GM20000 (cell line): ENCODE data around the gene WDR27.
"Not testable (repeated sequence)": the region's sequence is repeated elsewhere in the genome, so short reads cannot be mapped to it uniquely, and the experiment has no call there.

Experiments
- DNase-seq: peaks from one replicate; pipeline ENCODE4 v3.0.0; 2012; ENCODE audit warnings: low spot score
- TF ChIP-seq, protein P1 (sequence below): IDR thresholded peaks from 2 replicates; pipeline ENCODE4 v1.5.1; 2012; ENCODE audit warnings: mild to moderate bottlenecking, control low read depth; ENCODE audit errors: extremely low read depth, missing control alignments

The WDR27 gene

DNA sequence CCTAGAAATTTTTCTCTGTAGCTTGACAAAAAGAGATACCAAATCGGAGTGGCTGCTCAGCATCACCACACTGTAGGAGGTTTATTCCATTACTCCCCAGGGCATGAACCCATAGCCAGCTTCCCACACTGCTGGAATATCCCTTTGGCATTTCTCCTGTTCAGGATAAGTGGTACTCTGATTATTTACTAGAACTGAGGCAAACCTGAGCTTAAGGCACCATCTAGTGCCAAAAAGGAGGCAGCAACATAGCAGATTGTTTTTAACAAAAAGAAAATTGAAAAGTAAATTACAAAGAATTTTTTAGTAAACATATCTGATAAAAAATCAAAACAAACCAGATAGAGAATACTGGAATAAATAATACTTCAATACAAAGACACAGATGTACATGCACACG lies 181.7 kb downstream of the WDR27 start:
- DNase-seq: no peak
- TF ChIP-seq, protein P1, sequence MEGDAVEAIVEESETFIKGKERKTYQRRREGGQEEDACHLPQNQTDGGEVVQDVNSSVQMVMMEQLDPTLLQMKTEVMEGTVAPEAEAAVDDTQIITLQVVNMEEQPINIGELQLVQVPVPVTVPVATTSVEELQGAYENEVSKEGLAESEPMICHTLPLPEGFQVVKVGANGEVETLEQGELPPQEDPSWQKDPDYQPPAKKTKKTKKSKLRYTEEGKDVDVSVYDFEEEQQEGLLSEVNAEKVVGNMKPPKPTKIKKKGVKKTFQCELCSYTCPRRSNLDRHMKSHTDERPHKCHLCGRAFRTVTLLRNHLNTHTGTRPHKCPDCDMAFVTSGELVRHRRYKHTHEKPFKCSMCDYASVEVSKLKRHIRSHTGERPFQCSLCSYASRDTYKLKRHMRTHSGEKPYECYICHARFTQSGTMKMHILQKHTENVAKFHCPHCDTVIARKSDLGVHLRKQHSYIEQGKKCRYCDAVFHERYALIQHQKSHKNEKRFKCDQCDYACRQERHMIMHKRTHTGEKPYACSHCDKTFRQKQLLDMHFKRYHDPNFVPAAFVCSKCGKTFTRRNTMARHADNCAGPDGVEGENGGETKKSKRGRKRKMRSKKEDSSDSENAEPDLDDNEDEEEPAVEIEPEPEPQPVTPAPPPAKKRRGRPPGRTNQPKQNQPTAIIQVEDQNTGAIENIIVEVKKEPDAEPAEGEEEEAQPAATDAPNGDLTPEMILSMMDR: no peak

DNA sequence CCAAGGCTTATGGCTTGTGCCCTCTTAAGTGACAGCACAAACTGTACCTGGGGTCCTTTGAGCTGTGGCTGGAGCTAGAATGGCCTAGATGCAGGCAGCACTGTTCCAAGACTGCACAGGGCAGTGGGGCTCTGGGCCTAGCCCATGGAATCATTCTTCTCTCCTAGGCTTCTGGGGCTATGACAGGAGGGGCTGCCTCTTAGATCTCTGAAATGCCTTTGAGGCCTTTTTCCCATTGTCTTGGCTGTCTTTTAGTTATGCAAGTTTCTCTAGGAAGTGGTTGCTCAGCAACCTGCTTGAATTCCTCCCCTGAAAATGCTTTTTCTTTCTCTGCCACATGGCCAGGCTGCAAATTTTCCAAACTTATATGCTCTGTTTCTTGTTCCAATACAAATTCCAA lies 183.4 kb downstream of the WDR27 start:
- TF ChIP-seq, protein P1: no peak
- no peak for DNase-seq

DNA sequence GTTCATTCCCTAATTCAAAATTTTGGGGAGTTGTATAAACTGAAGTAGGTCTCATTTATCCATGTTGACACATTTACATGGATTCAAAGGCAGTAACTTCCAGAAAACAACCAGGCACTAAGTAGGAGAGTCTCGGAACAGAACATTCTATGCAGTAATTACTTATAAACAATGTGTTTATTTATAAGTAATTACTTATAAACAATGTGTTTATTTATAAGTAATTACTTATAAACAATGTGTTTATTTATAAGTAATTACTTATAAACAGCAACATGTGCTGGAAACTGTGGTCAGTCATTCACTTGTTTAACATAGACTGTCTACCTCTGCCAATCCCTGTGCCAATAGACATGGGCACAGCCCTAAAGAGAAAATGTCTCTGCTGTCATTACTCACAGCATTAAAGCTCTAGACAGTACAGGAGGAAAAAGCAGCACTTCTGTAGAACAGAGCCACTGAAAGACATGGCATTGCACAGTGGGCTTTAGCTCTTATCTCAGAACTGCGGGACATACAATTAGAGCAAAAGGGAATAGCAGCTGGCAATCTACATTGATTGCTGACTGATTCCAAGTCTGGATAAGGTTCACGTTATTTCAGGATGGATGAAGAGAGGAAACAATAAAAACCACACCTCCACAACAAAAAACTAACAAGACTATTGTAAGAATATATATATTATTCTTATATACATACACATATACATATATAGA lies 188.2 kb downstream of the WDR27 start:
- DNase-seq: no peak
- TF ChIP-seq, protein P1: no peak

DNA sequence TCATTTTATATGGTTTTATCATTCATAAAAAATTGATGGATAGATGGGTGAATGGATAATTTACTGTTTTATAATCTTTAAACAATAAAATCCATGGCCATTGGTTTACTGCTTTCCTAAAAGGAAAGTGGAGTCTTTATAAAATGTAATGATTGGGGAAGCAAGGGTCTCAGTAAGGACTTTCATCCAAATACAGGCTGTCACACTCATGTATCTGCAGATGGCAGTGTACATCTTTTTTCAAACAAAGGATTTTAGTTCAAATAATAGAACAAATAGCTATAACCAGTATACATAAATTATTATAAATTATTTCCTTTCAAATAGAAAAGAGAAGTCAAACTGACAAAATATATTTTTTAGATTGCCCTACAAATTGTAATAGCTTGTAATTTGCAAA lies 190.0 kb downstream of the WDR27 start:
- DNase-seq: not testable (repeated sequence)

DNA sequence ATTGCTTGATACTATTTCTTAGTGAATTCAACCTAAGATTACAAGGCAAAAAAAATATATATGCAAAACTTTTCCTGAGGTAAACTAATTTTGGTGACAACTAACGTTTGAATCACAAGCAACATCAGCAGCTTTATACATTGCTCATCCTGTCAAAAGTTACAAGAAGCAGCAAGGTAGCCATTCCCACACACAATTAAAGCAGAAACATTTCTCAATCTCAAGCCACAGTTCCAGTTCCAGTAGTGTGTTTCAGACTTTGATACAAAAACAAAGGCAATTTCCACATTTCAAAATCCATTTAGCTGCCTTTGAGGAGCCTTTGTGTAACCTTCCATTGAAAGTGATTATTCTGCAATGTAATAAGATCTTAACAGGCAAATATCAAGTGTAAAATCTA lies 191.0 kb downstream of the WDR27 start:
- TF ChIP-seq, protein P1: no peak

DNA sequence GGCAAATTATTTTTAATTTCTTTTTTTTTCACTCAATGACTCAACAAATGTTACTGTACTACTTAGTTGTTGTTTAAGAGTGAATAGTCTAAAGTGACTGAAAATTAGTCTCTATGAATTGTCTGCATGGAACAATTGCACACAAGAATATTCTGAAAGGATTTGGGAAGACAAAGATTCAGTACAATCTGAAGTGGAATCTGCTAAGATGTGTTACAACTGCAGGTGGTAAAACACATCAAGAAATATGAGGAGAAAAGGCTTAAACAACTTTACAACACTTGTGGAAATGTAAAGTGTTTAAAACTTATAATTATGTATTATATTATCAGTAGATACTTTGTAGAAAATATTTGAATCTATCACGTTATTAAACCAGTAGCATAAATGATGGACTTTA lies 193.4 kb downstream of the WDR27 start:
- no peak for DNase-seq
- TF ChIP-seq, protein P1: no peak

More for the DNA sequence above, 191.0 kb downstream of the WDR27 start:
- DNase-seq: no peak

DNA sequence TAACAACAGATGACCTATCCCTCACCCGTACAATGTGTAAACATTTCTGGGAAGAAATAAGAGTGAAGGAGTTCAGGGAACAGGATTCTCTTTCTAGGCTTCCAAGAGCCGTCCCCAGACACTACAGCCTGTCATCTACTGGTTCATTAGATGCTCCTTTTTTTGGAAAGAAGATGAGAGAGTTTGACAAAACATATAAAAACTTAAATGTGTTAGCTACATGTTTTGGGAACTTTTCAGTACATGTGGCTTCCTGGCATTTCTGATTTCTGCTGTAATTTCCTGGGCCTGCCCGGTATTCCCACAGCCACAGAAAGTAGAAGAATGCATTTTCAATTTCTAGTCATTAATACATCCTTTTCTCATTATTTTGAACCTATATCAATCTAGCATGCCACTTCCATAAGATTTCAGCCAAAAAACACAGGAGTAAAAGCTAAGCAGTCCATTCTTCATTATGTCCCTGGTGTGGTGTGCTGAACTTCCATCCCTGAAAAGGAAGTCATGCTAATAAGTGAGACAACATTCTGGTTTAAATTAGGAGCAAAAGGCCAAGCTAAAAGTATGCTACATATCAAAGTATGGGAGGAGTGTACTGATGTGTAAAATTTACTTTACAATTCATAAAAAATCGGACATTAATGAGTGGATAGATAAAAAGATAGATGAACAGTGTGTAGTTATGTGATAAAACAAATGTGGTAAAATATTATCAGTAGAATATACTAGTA lies 198.2 kb downstream of the WDR27 start:
- DNase-seq: no peak
- TF ChIP-seq, protein P1: no peak
